ENCODE data around the gene PSMD14. TPM values are rescaled to one million over a fixed set of nuclear protein-coding genes. Genes with fewer than 3 reads are reported as not detected.

The PSMD14 gene
- total and polyA plus RNA-seq, 2 donors (not counting 1 experiment from before 2014, with no cell fraction given): 7.4 to 27.0 TPM

GRCh38 chr2:161355106-161355505, 46.9 kb downstream of the PSMD14 start:
- no peaks in the 10 kb centered on the region for H3K9me3 Mint-ChIP-seq (ENCODE audit: insufficient read depth)
- Histone ChIP-seq H2AFZ (ENCODE audit: insufficient read depth, low read depth, low read length, poor library complexity, severe bottlenecking) (no peak overlapping the region), H3K79me2 (ENCODE audit: control insufficient read depth, insufficient read depth, low read length) (peaks cover 27% of the 10 kb centered on the region), H3K9ac (ENCODE audit: low read length) (no peak overlapping the region), H3K27ac (ENCODE audit: low read length in 2 of 2) (no peak overlapping the region), H3K9me3 (ENCODE audit: control extremely low read depth in 1 of 3, control insufficient read depth in 2 of 3, insufficient read depth in 1 of 3, low read length in 2 of 3) (peaks cover 0 to 2% (median 1%) of the 10 kb centered on the region in 3 donors), H3K4me2 (replicated peaks; ENCODE audit: low read depth, low read length, poor library complexity, severe bottlenecking) (no peak overlapping the region), H3K4me1 (ENCODE audit: control insufficient read depth in 2 of 2, insufficient read depth in 2 of 2, low read length in 2 of 2) (peaks cover 0 to 6% of the 10 kb centered on the region in 2 donors), H3K4me3 (ENCODE audit: control extremely low read depth in 1 of 5, extremely low read depth in 1 of 5, insufficient read depth in 1 of 5, low read depth in 2 of 5, low read length in 4 of 5) (no peak overlapping the region), H4K20me1 (ENCODE audit: control insufficient read depth, insufficient read depth, low read length, poor library complexity, severe bottlenecking) (no peaks in the 10 kb centered on the region), H3K27me3 (replicated peaks in 1 of 4; ENCODE audit: control extremely low read depth in 1 of 4, control insufficient read depth in 3 of 4, insufficient read depth in 4 of 4, low read length in 3 of 4) (no peaks in the 10 kb centered on the region), H3K36me3 (replicated peaks in 1 of 2; ENCODE audit: control extremely low read depth in 1 of 2, control insufficient read depth in 1 of 2, extremely low read depth in 1 of 2, insufficient read depth in 2 of 2, low read length in 1 of 2) (peaks cover 0 to 6% of the 10 kb centered on the region in 2 experiments)
- intact Hi-C loops (cut with micrococcal nuclease): no loop called here
- H3K4me3 Mint-ChIP-seq: no peak overlapping the region
- H3K4me1 Mint-ChIP-seq: peaks cover 33% of the 10 kb centered on the region
- ATAC-seq (ENCODE audit: low read depth) (no peak), DNase-seq (no peak)
- ChIA-PET CTCF (no interaction called here), POLR2A (no interaction called here)
- no peaks in the 10 kb centered on the region for H3K27me3 Mint-ChIP-seq
- WGBS (ENCODE audit: insufficient coverage): no CpG with 5 or more reads among the region's 1 CpG
- no peak overlapping the region for H3K27ac Mint-ChIP-seq
- TF ChIP-seq CTCF (IDR thresholded peaks at IDR 0.05) (no peak), EZH2 (IDR thresholded peaks at IDR 0.05; ENCODE audit: borderline replicate concordance, insufficient read depth, low read depth, low read length, poor library complexity, severe bottlenecking) (no peak)

DNA sequence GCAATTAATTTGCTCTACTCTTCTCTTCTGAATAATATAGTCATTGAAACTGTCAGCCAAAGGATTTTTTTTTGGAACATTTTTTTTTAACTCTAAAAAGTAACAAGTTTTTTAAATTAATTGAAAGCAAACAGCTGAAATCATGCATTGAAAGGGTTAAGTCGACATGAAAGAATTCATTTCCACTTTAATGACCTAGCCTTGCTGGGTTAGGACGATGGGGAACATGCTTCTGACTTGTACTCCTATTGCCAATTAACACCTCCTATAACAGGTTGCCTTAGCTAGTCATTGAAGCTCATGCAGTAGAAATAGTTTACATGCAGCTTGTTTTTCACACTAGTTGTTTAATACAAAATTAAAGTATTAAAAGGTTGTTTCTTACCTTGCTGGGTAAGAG, 47.8 kb downstream of the PSMD14 start:
- no peak for TF ChIP-seq CTCF (IDR thresholded peaks at IDR 0.05)
- ATAC-seq (ENCODE audit: low read depth): no peak

More for the DNA sequence above, 47.8 kb downstream of the PSMD14 start:
- H3K4me3 ChIP-seq (ENCODE audit: control extremely low read depth in 1 of 5, extremely low read depth in 1 of 5, insufficient read depth in 1 of 5, low read depth in 2 of 5, low read length in 4 of 5): no peak overlapping the region
- H3K27me3 ChIP-seq (replicated peaks in 1 of 4; ENCODE audit: control extremely low read depth in 1 of 4, control insufficient read depth in 3 of 4, insufficient read depth in 4 of 4, low read length in 3 of 4): no peaks in the 10 kb centered on the region
- Mint-ChIP-seq H3K4me3 (no peak overlapping the region), H3K4me1 (peaks cover 30% of the 10 kb centered on the region), H3K27ac (no peak overlapping the region), H3K9me3 (ENCODE audit: insufficient read depth) (no peaks in the 10 kb centered on the region), H3K27me3 (no peaks in the 10 kb centered on the region)
- H2AFZ ChIP-seq (ENCODE audit: insufficient read depth, low read depth, low read length, poor library complexity, severe bottlenecking): no peak overlapping the region
- no peak overlapping the region for H3K4me2 ChIP-seq (replicated peaks; ENCODE audit: low read depth, low read length, poor library complexity, severe bottlenecking)
- CTCF ChIA-PET: interaction anchor here (0.5 kb wide), 1 partner anchor 18 kb away, joined by 3 read pairs; no protein-coding TSS in a partner anchor
- no peaks in the 10 kb centered on the region for H4K20me1 ChIP-seq (ENCODE audit: control insufficient read depth, insufficient read depth, low read length, poor library complexity, severe bottlenecking)
- H3K9ac ChIP-seq (ENCODE audit: low read length): no peak overlapping the region
- intact Hi-C loops (cut with micrococcal nuclease): no loop called here
- no CpG with 5 or more reads among the region's 2 CpGs for WGBS (ENCODE audit: insufficient coverage)
- no peak for DNase-seq
- peaks cover 24% of the 10 kb centered on the region for H3K79me2 ChIP-seq (ENCODE audit: control insufficient read depth, insufficient read depth, low read length)
- H3K36me3 ChIP-seq (replicated peaks in 1 of 2; ENCODE audit: control extremely low read depth in 1 of 2, control insufficient read depth in 1 of 2, extremely low read depth in 1 of 2, insufficient read depth in 2 of 2, low read length in 1 of 2): peaks cover 0 to 6% of the 10 kb centered on the region in 2 experiments
- POLR2A ChIA-PET: no interaction called here
- H3K4me1 ChIP-seq (ENCODE audit: control insufficient read depth in 2 of 2, insufficient read depth in 2 of 2, low read length in 2 of 2): peaks cover 0 to 6% of the 10 kb centered on the region in 2 donors
- no peak overlapping the region for H3K27ac ChIP-seq (ENCODE audit: low read length in 2 of 2)
- H3K9me3 ChIP-seq (ENCODE audit: control extremely low read depth in 1 of 3, control insufficient read depth in 2 of 3, insufficient read depth in 1 of 3, low read length in 2 of 3): peaks cover 0 to 8% (median 2%) of the 10 kb centered on the region in 3 donors

Measured in B cell (primary cell).